IMR-90 (cell line): ENCODE results near the gene LEPROT. TPM values are rescaled to one million over a fixed set of nuclear protein-coding genes. Genes with fewer than 3 reads are reported as not detected.

ENCODE experiments used
- ATAC-seq: fragments of 200-7000 bp; cut with Tn5 transposase; 2 replicates; pipeline ENCODE4 v1.9.1; 2020; ENCODE audit warnings: low read depth, mild to moderate bottlenecking, moderate library complexity
- BruUV-seq: library from RNA; stranded (reverse); fragments of 400-500 nt; replicated peaks from 2 replicates; lab custom pipeline; 2021; lab: Mats Ljungman, UMichigan
- CTCF ChIA-PET: fragments of 300-600 bp; formaldehyde crosslinking; extraction: SDS; loops from one replicate; lab custom pipeline; 2021; ENCODE audit warnings: antibody characterized with exemption; lab: Yijun Ruan, JAX
- POLR2A ChIA-PET: fragments of 300-600 bp; sonication (Branson Sonifier 250); formaldehyde crosslinking; loops from one replicate; lab custom pipeline; 2022; ENCODE audit warnings: antibody characterized with exemption; ENCODE audit not compliant: unreplicated experiment; lab: Charles Lee
- DNase-seq: peaks from one replicate; pipeline ENCODE4 v3.0.0; 2013
- H2AFZ ChIP-seq: replicated peaks from 2 replicates; pipeline ENCODE3; 2013; ENCODE audit warnings: low read length, mild to moderate bottlenecking; ENCODE audit not compliant: poor library complexity
- H2AK5ac ChIP-seq: 2 replicates; pipeline ENCODE4 v1.6.1; 2013; ENCODE audit warnings: low read depth, low read length, inconsistent platforms
- H2AK9ac ChIP-seq: replicated peaks from 2 replicates; pipeline ENCODE3; 2013; ENCODE audit warnings: mild to moderate bottlenecking, low read depth, low read length, moderate library complexity; ENCODE audit not compliant: poor library complexity
- H2BK120ac ChIP-seq: 2 replicates; pipeline ENCODE4 v1.6.1; 2013; ENCODE audit warnings: low read depth, low read length, inconsistent platforms
- H2BK15ac ChIP-seq: 3 replicates; pipeline ENCODE4 v1.6.1; 2013; ENCODE audit warnings: low read depth, low read length, inconsistent platforms
- H2BK20ac ChIP-seq: 2 replicates; pipeline ENCODE4 v1.6.1; 2013; ENCODE audit warnings: low read depth, mild to moderate bottlenecking, inconsistent platforms, low read length, moderate library complexity
- H2BK5ac ChIP-seq: 2 replicates; pipeline ENCODE4 v1.6.1; 2013; ENCODE audit warnings: mild to moderate bottlenecking, low read depth, low read length, inconsistent platforms; ENCODE audit not compliant: poor library complexity, severe bottlenecking
- H3K14ac ChIP-seq: replicated peaks from 2 replicates; pipeline ENCODE4 v1.6.1; 2013; ENCODE audit warnings: low read depth, low read length, inconsistent platforms
- H3K18ac ChIP-seq: 2 replicates; pipeline ENCODE4 v1.6.1; 2013; ENCODE audit warnings: low read depth, low read length, control low read depth
- H3K23ac ChIP-seq: 2 replicates; pipeline ENCODE4 v1.6.1; 2013; ENCODE audit warnings: low read depth, low read length, inconsistent platforms
- H3K27ac ChIP-seq: 2 replicates; pipeline ENCODE4 v1.5.1; 2013; ENCODE audit warnings: mild to moderate bottlenecking, control low read depth, low read length; ENCODE audit not compliant: insufficient read depth
- H3K27me3 ChIP-seq: 2 replicates; pipeline ENCODE4 v1.6.1; 2013; ENCODE audit warnings: low read length; ENCODE audit not compliant: control insufficient read depth, insufficient read depth
- H3K36me3 ChIP-seq: 2 replicates; pipeline ENCODE4 v1.6.1; 2013; ENCODE audit warnings: low read length, mixed read lengths; ENCODE audit not compliant: control insufficient read depth, insufficient read depth
- H3K4ac ChIP-seq: 2 replicates; pipeline ENCODE4 v1.6.1; 2013; ENCODE audit warnings: low read depth, low read length, inconsistent platforms
- H3K4me1 ChIP-seq: 2 replicates; pipeline ENCODE4 v1.6.1; 2013; ENCODE audit warnings: low read length, mixed read lengths; ENCODE audit not compliant: control insufficient read depth, insufficient read depth
- H3K4me2 ChIP-seq: 2 replicates; pipeline ENCODE4 v1.6.1; 2013; ENCODE audit warnings: low read depth, mild to moderate bottlenecking, control low read depth, low read length, moderate library complexity
- H3K4me3 ChIP-seq: 2 replicates; pipeline ENCODE4 v1.5.1; 2013; ENCODE audit warnings: low read depth, mild to moderate bottlenecking, control low read depth, low read length, moderate library complexity; ENCODE audit not compliant: insufficient read depth
- H3K56ac ChIP-seq: 2 replicates; pipeline ENCODE4 v1.6.1; 2013; ENCODE audit warnings: low read length, inconsistent platforms; ENCODE audit not compliant: insufficient read depth; ENCODE audit errors: extremely low read depth
- H3K79me1 ChIP-seq, 2 experiments: 2 replicates each; pipeline ENCODE4 v1.6.1; 2013; ENCODE audit warnings: low read length in 2 of 2, inconsistent platforms in 1 of 2, low read depth in 1 of 2
- H3K9ac ChIP-seq: 2 replicates; pipeline ENCODE4 v1.6.1; 2013; ENCODE audit warnings: low read depth, low read length, control low read depth
- H3K9me1 ChIP-seq: 2 replicates; pipeline ENCODE4 v1.6.1; 2013; ENCODE audit warnings: low read length, inconsistent platforms; ENCODE audit not compliant: insufficient read depth
- H3K9me3 ChIP-seq: 2 replicates; pipeline ENCODE4 v1.6.1; 2013; ENCODE audit warnings: low read length; ENCODE audit not compliant: control insufficient read depth, insufficient read depth
- H4K20me1 ChIP-seq: 2 replicates; pipeline ENCODE4 v1.6.1; 2013; ENCODE audit warnings: low read length, inconsistent platforms; ENCODE audit not compliant: insufficient read depth
- H4K5ac ChIP-seq: 2 replicates; pipeline ENCODE4 v1.6.1; 2013; ENCODE audit warnings: mild to moderate bottlenecking, low read depth, low read length, control low read depth
- H4K8ac ChIP-seq, 2 experiments: 2 replicates each; pipeline ENCODE4 v1.6.1; 2013; ENCODE audit warnings: low read depth in 2 of 2, low read length in 2 of 2, control low read depth in 1 of 2, inconsistent platforms in 1 of 2
- H4K91ac ChIP-seq: 2 replicates; pipeline ENCODE4 v1.6.1; 2013; ENCODE audit warnings: low read depth, low read length, inconsistent platforms; ENCODE audit not compliant: insufficient read depth
- CEBPB ChIP-seq: IDR thresholded peaks from 2 replicates; pipeline ENCODE4 v1.6.1; 2012; ENCODE audit warnings: low read depth, low read length, improper control_type of control experiment
- WGBS, 2 experiments: methylation state at CpG; one replicate each; pipeline versions ENCODE4 v1.1.5 to v1.1.7; 2013; ENCODE audit warnings: missing lambda C conversion rate in 2 of 2; ENCODE audit not compliant: insufficient read length in 1 of 2; ENCODE audit errors: extremely low coverage in 2 of 2; 5-methylcytosine and 5-hydroxymethylcytosine counted together
- dilution Hi-C: fragments of 300-500 bp; cut with HindIII; formaldehyde crosslinking; loops from one replicate; pipeline ENCODE4 v1.14.3; 2018; ENCODE audit warnings: low sequenced_read_pairs; ENCODE audit not compliant: unreplicated experiment
- in situ Hi-C: fragments of 300-500 bp; cut with MboI; formaldehyde crosslinking; loops from 3 replicates; pipeline ENCODE4 v1.14.3; 2019; ENCODE audit warnings: low sequenced_read_pairs, inconsistent platforms, mixed read lengths
- intact Hi-C: fragments of 100-400 bp; cut with micrococcal nuclease; formaldehyde crosslinking; loops from 2 replicates; pipeline ENCODE4 v1.10.0; 2022
- polyA plus RNA-seq, 3 experiments: library from polyadenylated mRNA; depleted of rRNA; stranded (reverse); fragments of >200 nt; gene quantifications; 2 replicates each; pipeline ENCODE4 v1.2.3, GENCODE V29; 2012; ENCODE audit warnings: low replicate concordance in 1 of 3
- total RNA-seq: library from RNA; depleted of rRNA; stranded (reverse); fragments of >200 nt; gene quantifications from 2 replicates; pipeline ENCODE4 v1.2.3, GENCODE V29; 2012
- TF ChIP-seq, protein P1 (sequence below): fragments of 150-350 bp; IDR thresholded peaks from 2 replicates; pipeline ENCODE4 v1.6.1; 2016; ENCODE audit warnings: low read depth, mild to moderate bottlenecking, low read length, moderate library complexity, borderline replicate concordance

Gene LEPROT
- total and polyA plus RNA-seq, 2 of the 4 experiments (the other 2 are of a cell fraction): 21.0 to 40.2 TPM

DNA sequence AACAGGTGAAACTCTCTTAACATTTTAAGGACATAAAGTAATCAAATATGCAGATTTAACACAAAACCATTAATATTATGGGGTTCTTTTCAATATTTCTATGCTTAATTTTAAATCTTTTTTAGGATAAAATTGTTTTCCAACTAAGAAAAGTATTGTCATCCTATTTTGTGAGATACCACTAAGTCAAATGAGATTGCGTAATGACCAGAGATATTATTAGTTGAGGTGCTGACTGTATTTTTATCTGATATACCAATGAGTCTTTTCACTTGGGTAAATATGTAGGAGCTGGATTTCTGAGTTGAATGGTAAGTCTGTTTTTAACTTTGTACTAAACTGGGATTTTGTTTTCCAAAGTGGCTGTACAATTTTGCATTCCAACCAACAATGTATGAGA is 25.4 kb downstream of the LEPROT start:
- no peak overlapping the region for H2BK5ac ChIP-seq
- no peaks in the 10 kb centered on the region for H4K20me1 ChIP-seq
- no peak overlapping the region for H3K56ac ChIP-seq
- TF ChIP-seq CEBPB: peak; percentile 90
- TF ChIP-seq, protein P1, sequence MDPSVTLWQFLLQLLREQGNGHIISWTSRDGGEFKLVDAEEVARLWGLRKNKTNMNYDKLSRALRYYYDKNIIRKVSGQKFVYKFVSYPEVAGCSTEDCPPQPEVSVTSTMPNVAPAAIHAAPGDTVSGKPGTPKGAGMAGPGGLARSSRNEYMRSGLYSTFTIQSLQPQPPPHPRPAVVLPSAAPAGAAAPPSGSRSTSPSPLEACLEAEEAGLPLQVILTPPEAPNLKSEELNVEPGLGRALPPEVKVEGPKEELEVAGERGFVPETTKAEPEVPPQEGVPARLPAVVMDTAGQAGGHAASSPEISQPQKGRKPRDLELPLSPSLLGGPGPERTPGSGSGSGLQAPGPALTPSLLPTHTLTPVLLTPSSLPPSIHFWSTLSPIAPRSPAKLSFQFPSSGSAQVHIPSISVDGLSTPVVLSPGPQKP: no peak
- in situ Hi-C loops (no loop called here), intact Hi-C loops (no loop called here), dilution Hi-C loops (no loop called here)
- no peak overlapping the region for H3K18ac ChIP-seq
- H2BK120ac ChIP-seq: no peak overlapping the region
- no CpG with 5 or more reads among the region's 1 CpG for WGBS, 2 experiments
- no TSS peak for BruUV-seq
- H3K79me1 ChIP-seq: no peaks in the 10 kb centered on the region
- H3K23ac ChIP-seq: no peak overlapping the region
- no peak overlapping the region for H4K8ac ChIP-seq
- ATAC-seq (no peak), DNase-seq (no peak)
- H3K9ac ChIP-seq: no peak overlapping the region
- no peak overlapping the region for H3K27ac ChIP-seq
- no peaks in the 10 kb centered on the region for H3K27me3 ChIP-seq
- peaks cover 5% of the 10 kb centered on the region for H3K4me1 ChIP-seq
- no peaks in the 10 kb centered on the region for H3K9me1 ChIP-seq
- CTCF ChIA-PET: no interaction called here
- no peak overlapping the region for H2BK20ac ChIP-seq
- no peak overlapping the region for H2AFZ ChIP-seq
- H2BK15ac ChIP-seq: no peak overlapping the region
- H3K4me3 ChIP-seq: no peak overlapping the region
- no peak overlapping the region for H4K5ac ChIP-seq
- no peak overlapping the region for H3K14ac ChIP-seq
- no peak overlapping the region for H2AK5ac ChIP-seq
- no peak overlapping the region for H2AK9ac ChIP-seq
- H3K9me3 ChIP-seq: no peaks in the 10 kb centered on the region
- no peak overlapping the region for H3K4me2 ChIP-seq
- no peak overlapping the region for H4K91ac ChIP-seq
- POLR2A ChIA-PET: no interaction called here
- H3K36me3 ChIP-seq: no peaks in the 10 kb centered on the region
- H3K4ac ChIP-seq: no peak overlapping the region
